Right cardiac atrium (tissue), 5 donors: ENCODE measurements around the gene KCNAB1. TPM values are rescaled to one million over a fixed set of nuclear protein-coding genes. Genes with fewer than 3 reads are reported as not detected.
A peak's percentile ranks its signal among the peaks of the same experiment; 100 is the strongest.

Experiments
- ATAC-seq, 2 donors: fragments of 200-7000 bp; cut with Tn5 transposase; one replicate each; pipeline versions ENCODE4 v1.8.0 to v1.9.1; 2020; ENCODE audit warnings: moderate library complexity in 2 of 2, mild to moderate bottlenecking in 1 of 2
- DNase-seq, 3 donors: peaks; one replicate each; pipeline ENCODE4 v3.0.0-alpha.2; 2020
- H3K27ac ChIP-seq: one replicate; pipeline ENCODE4 v1.5.1; 2013; ENCODE audit warnings: mild to moderate bottlenecking, low read length, control low read depth, moderate library complexity
- H3K27me3 ChIP-seq: one replicate; pipeline ENCODE4 v1.6.1; 2013; ENCODE audit not compliant: control insufficient read depth, insufficient read depth
- H3K4me1 ChIP-seq: one replicate; pipeline ENCODE4 v1.6.1; 2013; ENCODE audit warnings: low read length; ENCODE audit not compliant: control insufficient read depth, insufficient read depth
- H3K4me3 ChIP-seq: one replicate; pipeline ENCODE4 v1.5.1; 2013; ENCODE audit warnings: low read length, control low read depth
- H3K9me3 ChIP-seq: one replicate; pipeline ENCODE4 v1.6.1; 2013; ENCODE audit warnings: low read length; ENCODE audit not compliant: control insufficient read depth
- WGBS: extraction: QIAGEN DNeasy Blood & Tissue Kit; methylation state at CpG from one replicate; pipeline ENCODE4 v1.1.7; 2013; 5-methylcytosine and 5-hydroxymethylcytosine counted together
- intact Hi-C, 4 donors: fragments of 100-400 bp; cut with DNase I; formaldehyde crosslinking; loops; one replicate each; pipeline versions ENCODE4 v1.11.0 to v1.14.0; 2022 to 2023
- polyA plus RNA-seq: library from polyadenylated mRNA; stranded (reverse); fragments of 200-250 nt; gene quantifications from one replicate; pipeline ENCODE4 v1.2.3, GENCODE V29; 2013
- total RNA-seq, 4 donors: library from RNA; stranded (reverse); fragmentation: NEBNext Ultra II Directional; extraction: Animal tissue kit (Norgen Biotek cat#: 25700); gene quantifications; one replicate each; pipeline ENCODE4 v1.2.1, GENCODE V29; 2021
- donor health status: healthy with polysubstance abuse.
- donor health status: DM: no; HTN: yes; CAD: no.
- donor health status: DM: no; HTN: no; CAD: no.
- donor health status: DM: no; HTN: yes; CAD: no; lungs with severe emphysema.
- donor health status: DM: yes; HTN: yes; CAD: no.

The KCNAB1 gene
- total and polyA plus RNA-seq, 5 donors: 1.1 to 3.7 (median 2.0) TPM

DNA sequence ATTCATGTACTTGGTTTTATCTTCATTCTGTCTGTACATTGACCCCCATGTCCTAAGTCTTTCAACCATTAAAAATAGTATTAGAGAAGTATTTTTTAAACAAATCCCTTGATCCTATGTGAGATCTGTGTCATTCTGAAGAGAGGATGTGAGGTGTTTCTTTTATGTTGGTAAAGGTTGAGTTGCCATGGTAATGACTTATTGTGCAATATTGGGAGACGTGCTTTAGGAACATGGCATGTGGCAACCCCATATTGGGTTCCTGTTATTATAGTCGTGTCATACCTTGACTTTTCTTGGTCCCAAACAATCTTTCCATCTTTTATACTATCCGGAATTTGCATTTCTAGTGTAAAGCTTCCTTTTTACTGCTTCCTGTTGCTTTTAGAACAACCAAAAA, 203.1 kb downstream of the KCNAB1 start:
- Histone ChIP-seq H3K4me3 (no peak overlapping the region), H3K27ac (no peak overlapping the region), H3K27me3 (no peaks in the 10 kb centered on the region), H3K4me1 (peaks cover 2% of the 10 kb centered on the region), H3K9me3 (no peaks in the 10 kb centered on the region)
- intact Hi-C loops: no loop called here
- WGBS: 69% methylated on average over 3 of the region's 3 CpGs
- ATAC-seq (no peak), DNase-seq (no peak)

DNA sequence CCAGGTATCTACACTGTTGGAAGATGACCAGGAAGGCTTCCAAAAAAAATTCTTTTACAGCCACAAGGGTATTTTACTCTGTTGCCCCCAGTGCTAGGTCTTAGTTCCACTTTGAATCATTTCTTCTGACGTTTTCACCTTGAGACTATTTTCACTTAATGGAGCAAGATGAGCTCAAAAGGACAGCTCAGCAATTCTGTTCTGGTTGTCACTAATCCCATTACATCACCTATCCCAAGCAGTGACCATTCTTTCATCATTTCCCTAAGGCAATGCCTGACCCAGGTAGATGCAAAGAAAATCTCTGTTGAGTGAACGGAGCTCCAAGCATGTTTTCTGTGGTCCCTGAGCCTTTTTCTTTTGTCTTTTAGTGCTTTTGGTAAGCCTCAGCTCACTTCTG, 210.0 kb downstream of the KCNAB1 start:
- no peak overlapping the region for H3K4me3 ChIP-seq
- DNase-seq (no peak), ATAC-seq (no peak)
- no peaks in the 10 kb centered on the region for H3K4me1 ChIP-seq
- H3K27me3 ChIP-seq: no peaks in the 10 kb centered on the region
- intact Hi-C loops: no loop called here
- H3K27ac ChIP-seq: no peak overlapping the region
- no peaks in the 10 kb centered on the region for H3K9me3 ChIP-seq
- 79% methylated on average over 2 of the region's 2 CpGs for WGBS

DNA sequence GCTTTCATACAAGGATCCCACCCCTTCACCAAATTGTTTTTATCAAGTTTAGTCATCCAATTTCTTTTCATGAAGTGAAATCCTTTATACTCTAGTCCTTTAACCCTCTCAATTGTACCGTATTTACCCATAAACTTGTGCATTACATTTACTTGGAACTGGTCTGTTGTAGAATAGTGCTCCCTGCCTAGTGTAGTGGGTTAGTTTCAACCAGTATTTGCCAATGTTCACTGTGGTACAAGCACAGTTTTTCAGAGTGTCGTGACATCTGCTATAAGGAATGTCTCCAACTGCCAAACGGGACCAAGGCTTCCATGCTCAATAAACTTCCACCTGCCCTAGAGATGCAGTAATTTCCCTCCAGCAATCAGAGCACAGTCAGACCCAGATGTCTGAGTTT, 211.9 kb downstream of the KCNAB1 start:
- Histone ChIP-seq H3K27me3 (no peaks in the 10 kb centered on the region), H3K27ac (no peak overlapping the region), H3K4me1 (no peaks in the 10 kb centered on the region), H3K4me3 (no peak overlapping the region), H3K9me3 (no peaks in the 10 kb centered on the region)
- DNase-seq (no peak), ATAC-seq (no peak)
- 81% methylated on average over 3 of the region's 3 CpGs for WGBS
- intact Hi-C loops: no loop called here

DNA sequence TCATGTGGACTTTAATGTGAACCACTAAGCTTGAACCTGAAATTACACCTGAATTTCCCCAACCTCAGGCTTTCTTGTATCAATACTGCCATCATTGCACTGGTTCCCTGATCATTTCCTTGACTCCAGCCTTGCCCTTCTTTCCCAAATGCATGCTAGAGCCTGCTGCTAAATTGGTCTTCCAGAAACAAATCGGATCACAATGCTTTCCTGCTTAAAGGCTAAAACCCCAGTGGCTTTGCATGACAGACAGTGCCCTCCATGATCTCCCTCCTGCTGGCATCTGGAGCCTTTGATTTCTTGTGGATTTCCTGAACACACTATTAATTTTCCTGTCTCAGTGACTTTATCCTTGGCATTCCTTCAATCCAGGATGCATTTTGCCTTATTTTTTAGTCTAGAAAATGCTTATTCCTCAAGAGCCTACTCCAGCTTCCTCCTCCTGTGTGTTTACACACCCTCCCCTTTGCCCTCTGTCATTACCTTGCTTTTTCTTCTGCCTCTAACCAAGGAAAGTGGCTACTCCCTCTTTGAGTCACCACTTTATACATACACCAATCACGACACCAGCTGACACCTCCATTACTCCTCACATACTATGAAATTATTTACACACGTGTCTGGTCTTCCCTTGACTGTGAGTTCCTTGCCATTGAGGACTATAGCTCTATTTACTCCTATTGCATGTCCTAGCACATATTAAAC, 214.6 kb downstream of the KCNAB1 start:
- no peaks in the 10 kb centered on the region for H3K9me3 ChIP-seq
- intact Hi-C loops: no loop called here
- H3K27me3 ChIP-seq: no peaks in the 10 kb centered on the region
- no peak overlapping the region for H3K4me3 ChIP-seq
- WGBS: 73% methylated on average over 3 of the region's 3 CpGs
- ATAC-seq (no peak), DNase-seq (no peak)
- H3K27ac ChIP-seq: no peak overlapping the region
- H3K4me1 ChIP-seq: no peaks in the 10 kb centered on the region

DNA sequence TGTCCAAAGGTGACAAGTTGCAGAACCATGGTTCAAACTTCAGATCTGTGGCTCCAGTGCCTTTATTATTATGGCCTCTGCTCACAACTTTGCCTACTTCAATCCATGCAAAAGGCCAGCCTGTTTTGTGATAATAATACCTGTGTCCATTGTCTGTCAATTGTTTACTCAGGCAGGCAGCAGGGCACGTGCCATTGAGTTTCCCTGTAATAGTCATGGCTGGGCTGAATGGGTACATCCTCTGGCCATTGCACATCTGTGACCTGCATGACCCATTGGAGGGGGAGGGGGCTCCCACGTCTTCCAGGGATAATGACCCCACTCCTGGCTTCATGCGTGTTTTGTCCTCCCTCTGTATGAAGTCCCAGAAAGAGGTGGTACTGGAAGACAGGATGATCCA, 219.1 kb downstream of the KCNAB1 start:
- no peak overlapping the region for H3K27ac ChIP-seq
- no peaks in the 10 kb centered on the region for H3K9me3 ChIP-seq
- no peak overlapping the region for H3K4me3 ChIP-seq
- intact Hi-C loops: no loop called here
- no peak for ATAC-seq
- H3K4me1 ChIP-seq: no peaks in the 10 kb centered on the region
- no peak for DNase-seq
- WGBS: 77% methylated on average over 3 of the region's 3 CpGs
- no peaks in the 10 kb centered on the region for H3K27me3 ChIP-seq

DNA sequence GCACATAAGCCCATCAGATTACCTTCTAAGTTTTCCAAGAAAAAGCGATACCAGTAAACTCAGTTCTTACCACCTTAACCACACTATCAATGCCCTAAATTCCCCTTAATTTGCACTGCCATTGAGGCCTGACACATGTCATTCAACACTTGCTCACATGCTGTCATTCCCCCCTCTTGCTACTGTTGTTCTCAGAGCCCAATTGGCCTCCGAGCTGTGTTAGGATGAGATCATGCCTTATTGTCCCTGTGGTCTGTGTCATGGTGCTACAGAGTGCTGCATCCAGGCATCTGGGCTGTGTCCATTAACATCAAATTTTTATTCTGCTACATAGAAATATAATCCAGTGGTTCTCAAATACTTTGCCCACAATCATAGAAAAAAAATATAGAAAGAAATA, 221.0 kb downstream of the KCNAB1 start:
- H3K4me1 ChIP-seq: no peaks in the 10 kb centered on the region
- 72% methylated on average over 2 of the region's 2 CpGs for whole genome bisulfite sequencing
- H3K4me3 ChIP-seq: no peak overlapping the region
- H3K27me3 ChIP-seq: no peaks in the 10 kb centered on the region
- intact Hi-C loops: no loop called here
- ATAC-seq (no peak), DNase-seq (no peak)
- H3K9me3 ChIP-seq: no peaks in the 10 kb centered on the region
- no peak overlapping the region for H3K27ac ChIP-seq

DNA sequence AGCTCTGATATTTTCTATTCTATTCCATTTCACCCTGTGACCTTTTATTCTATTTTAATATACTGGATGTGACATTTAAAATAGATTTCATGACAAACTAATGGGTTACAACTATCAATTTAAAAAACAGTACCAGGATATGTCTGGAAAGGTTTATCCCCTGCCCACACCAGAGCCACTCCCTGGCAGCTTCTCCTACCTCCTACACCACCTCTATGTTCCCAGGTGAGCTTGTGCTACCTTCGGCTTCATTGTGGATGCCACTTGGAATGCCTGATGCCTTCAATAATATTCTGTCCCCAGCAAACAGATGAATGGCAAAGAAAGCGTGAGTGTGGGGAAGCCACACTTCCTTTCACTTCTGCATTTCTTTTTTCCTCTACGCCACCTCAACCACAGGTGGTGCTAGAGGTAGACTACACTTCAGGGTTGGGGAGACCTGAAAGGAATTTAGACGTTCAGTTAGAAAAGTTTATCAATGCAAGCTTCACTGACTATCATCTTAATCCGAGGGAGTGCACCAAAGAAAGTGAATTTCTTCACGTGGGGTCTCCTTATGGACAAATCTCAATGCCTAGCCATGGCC, 221.5 kb downstream of the KCNAB1 start:
- no peaks in the 10 kb centered on the region for H3K27me3 ChIP-seq
- WGBS: 88% methylated on average over 6 of the region's 6 CpGs
- H3K4me1 ChIP-seq: no peaks in the 10 kb centered on the region
- no peak overlapping the region for H3K4me3 ChIP-seq
- ATAC-seq: no peak
- intact Hi-C loops: no loop called here
- DNase-seq: no peak
- H3K27ac ChIP-seq: no peak overlapping the region
- H3K9me3 ChIP-seq: no peaks in the 10 kb centered on the region

DNA sequence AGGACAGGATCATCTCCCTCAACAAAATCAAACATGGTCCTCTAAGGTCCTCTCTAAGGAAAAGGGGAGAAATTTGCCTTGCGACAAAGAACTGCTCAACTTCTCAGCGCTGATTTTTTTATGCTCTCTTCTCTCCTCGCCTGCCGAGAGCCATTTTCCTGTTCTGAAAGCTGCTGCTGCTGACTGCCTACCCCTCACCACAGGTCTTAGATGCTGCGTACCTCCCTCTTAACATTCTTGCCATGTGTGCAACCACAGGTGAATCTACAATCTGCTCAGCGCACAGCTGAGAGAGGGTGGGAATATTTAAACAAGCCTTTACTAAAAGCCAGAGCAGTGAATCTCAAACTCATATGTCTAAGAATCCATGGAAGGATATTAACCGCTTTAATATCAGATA, 223.8 kb downstream of the KCNAB1 start:
- DNase-seq: no peak
- no peak overlapping the region for H3K4me3 ChIP-seq
- no peak overlapping the region for H3K27ac ChIP-seq
- no peaks in the 10 kb centered on the region for H3K9me3 ChIP-seq
- 96% methylated on average over 7 of the region's 7 CpGs for WGBS
- no peaks in the 10 kb centered on the region for H3K27me3 ChIP-seq
- intact Hi-C loops: no loop called here
- no peaks in the 10 kb centered on the region for H3K4me1 ChIP-seq
- ATAC-seq: no peak

DNA sequence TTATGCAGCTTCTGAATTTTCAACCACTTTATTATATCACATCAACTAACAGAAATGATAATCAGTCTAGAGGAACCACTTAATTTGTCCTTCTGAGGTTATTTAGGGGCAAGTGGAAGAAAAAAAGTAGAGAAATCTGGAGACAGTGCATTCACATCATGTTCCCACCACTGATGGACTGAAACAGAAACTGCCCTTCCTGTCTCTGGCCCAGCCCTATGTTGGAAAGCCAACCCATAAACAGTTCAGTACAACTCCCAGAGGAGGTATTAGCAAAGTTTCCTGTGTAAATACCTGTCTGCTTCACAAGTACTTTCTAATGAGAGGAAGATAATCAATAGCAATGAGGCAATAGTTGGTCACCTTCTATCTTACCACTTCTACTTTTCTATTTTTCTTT, 228.7 kb downstream of the KCNAB1 start:
- no peak overlapping the region for H3K27ac ChIP-seq
- DNase-seq: no peak
- no peaks in the 10 kb centered on the region for H3K9me3 ChIP-seq
- peaks cover 2% of the 10 kb centered on the region for H3K4me1 ChIP-seq
- peak in 1 of 2 donors; percentile 67 for ATAC-seq
- intact Hi-C loops: no loop called here
- H3K27me3 ChIP-seq: no peaks in the 10 kb centered on the region
- H3K4me3 ChIP-seq: no peak overlapping the region

DNA sequence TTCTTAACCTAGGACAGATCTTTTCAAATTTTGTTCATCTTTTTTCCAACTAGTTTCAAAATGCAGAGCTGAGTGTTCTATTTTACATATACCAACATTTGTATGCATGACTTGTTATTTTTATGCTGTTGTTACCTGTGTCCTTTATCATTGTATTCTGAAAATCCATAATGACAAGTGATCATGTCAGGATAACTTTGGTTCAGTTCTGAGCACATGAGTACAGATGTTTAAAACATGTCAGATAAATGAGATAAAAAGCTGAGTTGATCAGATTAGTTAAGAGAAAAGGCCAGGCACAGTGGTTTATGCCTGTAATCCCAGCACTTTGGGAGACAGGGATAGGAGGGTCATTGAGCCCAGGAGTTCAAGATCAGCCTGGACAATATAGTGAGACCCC, 229.6 kb downstream of the KCNAB1 start:
- ATAC-seq (no peak), DNase-seq (no peak)
- H3K9me3 ChIP-seq: no peaks in the 10 kb centered on the region
- no peak overlapping the region for H3K27ac ChIP-seq
- peaks cover 2% of the 10 kb centered on the region for H3K4me1 ChIP-seq
- no peak overlapping the region for H3K4me3 ChIP-seq
- intact Hi-C loops: no loop called here
- H3K27me3 ChIP-seq: no peaks in the 10 kb centered on the region

DNA sequence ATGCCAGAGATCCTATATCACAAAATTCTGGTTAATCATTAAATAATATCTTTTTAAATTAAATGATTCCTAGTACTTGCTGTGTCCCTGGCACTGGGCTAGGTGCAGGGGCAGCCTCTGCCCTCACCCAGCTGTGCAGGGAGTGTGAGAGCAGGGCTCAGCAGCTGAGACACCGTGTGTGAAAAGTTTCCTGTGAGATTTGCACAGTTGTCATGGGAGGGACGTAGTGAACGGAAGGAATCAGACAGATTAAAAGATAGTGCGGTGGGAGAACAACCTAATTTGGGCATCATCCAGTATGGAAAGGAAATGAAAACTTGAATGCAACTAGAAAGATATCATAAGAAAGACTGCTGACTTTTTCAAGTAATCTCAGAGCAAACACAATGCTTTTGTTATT, 230.4 kb downstream of the KCNAB1 start:
- no peak for DNase-seq
- no peak overlapping the region for H3K27ac ChIP-seq
- 36% methylated on average over 4 of the region's 4 CpGs for WGBS
- H3K9me3 ChIP-seq: no peaks in the 10 kb centered on the region
- no peaks in the 10 kb centered on the region for H3K27me3 ChIP-seq
- intact Hi-C loops: no loop called here
- ATAC-seq: peak in 1 of 2 donors; percentile 73
- H3K4me3 ChIP-seq: no peak overlapping the region
- H3K4me1 ChIP-seq: peaks cover 2% of the 10 kb centered on the region

DNA sequence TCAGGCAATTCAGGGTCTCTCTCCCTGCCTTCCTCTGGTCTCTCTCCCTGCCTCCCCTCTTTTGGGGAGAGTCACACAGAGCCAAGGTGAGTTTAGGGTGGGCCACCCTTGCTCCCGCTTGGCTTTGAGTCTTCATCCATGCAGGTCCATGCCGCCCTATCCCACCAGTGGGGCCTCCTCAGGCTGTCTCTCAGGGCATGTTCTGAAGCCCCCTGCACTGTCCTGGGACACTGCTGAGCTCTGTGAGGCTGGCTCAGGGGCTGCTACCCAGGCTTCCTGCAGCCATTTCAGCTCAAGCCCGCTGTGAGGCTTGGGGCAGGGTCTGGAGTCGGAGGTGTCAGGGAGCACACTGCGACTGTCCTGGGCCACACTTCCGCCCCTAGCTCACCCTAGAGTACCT, 231.4 kb downstream of the KCNAB1 start:
- Histone ChIP-seq H3K4me1 (peaks cover 2% of the 10 kb centered on the region), H3K27me3 (no peaks in the 10 kb centered on the region), H3K27ac (no peak overlapping the region), H3K4me3 (no peak overlapping the region), H3K9me3 (no peaks in the 10 kb centered on the region)
- 88% methylated on average over 6 of the region's 6 CpGs for WGBS
- no peak for DNase-seq
- ATAC-seq: peak; percentile 15 to 25
- intact Hi-C loops: no loop called here
